Stimulated activated CD4-positive, alpha-beta T cell treated with anti-CD3 and anti-CD28 coated beads, TNF-alpha, amount 100 ng/mL, for 4 hours (primary cell): ENCODE results near the gene ITPR2.
"Not testable (repeated sequence)": the region's sequence is repeated elsewhere in the genome, so short reads cannot be mapped to it uniquely, and the experiment has no call there.

Experiments used
- DNase-seq, 3 experiments: peaks; one replicate each; pipeline ENCODE4 v3.0.0-alpha.2; 2020; ENCODE audit warnings: low read depth in 3 of 3

The ITPR2 gene

DNA sequence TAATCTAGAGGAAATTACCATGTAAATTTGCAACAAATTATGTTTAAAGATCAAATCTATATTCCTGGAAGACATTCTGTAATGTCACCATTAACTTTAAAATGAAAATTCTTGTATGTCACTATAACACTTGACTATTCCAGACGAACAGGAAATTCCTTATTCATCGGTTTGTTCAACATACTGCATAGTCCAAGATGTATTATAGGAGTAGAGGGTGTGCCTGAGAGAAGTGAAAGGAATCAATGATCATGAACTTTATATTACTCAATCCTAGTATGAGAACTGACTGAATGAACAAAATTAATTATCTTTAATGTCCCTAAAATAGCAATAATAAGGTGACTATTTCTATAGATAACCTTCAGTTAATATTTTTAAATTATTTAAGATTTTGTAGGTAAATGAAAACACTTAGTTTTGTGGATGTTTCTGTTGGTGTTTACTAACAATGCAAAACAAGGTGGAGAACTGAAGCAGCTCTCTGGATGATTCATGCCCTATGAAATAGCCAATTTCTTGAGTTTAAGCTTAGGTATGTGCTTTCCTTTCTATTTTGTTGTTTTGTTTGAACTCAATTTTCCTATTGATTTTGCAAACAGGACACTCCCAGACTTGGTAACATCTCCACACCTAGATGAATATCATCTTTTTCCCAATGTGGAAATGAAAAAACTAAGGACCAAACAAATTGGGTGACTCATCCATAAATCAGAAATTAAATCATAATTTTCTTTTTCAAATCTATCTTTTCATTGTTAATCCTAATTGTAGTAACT lies 18.2 kb upstream of the ITPR2 start:
- no peak for DNase-seq

DNA sequence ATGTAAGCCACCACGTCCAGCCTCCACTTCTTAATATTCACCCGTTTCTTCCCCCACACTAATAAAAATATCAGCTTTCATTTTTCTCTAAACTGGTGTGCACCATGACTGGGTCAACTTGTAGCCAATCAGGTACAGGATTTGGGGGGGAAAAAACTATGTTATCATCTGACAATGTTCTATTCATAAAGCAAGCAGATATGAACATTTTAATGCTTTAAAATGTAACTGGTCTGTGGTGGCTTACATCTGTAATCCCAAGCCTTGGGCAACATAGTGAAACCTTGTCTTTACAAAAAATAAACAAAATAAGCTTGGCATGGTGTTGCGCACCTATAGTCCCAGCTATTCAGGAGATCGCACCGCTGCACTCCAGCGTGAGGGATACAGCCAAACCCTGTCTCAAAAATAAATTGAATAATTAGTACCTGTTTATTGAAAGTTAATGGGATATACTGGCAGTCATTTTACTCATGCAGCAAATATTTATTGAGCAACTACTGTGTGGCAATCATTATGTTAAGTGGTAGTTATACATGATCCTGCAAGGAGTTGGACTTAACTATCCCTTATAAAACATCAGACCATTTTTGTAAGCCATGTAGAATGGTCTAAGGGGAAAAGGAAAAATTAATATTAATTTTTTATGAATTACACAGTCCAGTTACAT lies 15.3 kb upstream of the ITPR2 start:
- DNase-seq, result no peak

DNA sequence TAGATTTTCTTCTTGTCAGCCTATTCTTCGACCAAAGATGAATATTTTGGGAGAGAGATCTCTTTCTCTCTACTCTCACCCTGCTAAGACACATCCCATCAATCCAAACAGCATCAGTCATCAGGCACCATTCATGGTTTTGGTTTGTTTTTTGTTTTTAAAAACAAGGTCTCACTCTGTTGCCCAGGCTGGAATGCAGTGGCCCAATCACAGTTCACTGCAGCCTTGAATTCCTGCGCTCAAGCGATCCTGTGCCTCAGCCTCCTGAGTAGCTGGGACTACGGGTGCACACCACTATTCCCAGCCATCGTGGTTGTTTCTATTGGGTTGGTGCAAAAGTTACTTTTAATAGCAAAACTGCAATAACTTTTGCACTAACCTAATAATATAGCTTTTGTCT lies 14.4 kb upstream of the ITPR2 start:
- DNase-seq, result no peak

DNA sequence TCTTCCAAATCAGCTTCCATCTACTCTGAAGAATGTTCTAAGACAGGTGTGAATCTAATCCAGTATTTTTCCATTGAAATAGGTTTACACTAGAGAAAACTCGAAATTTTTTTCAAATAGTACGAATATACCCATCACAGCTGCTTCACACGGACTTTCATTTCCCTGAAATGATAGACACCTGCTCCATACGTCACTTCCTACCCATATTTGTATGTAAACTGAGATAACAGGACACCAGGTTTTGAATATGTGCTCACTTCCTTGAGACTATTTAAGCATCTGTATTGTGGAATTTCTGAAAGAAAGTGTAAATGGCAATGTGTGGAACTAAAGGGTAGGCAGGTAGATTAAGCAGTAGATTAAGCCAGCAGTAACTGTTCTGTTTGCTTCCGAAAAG lies 13.4 kb upstream of the ITPR2 start:
- no peak for DNase-seq

DNA sequence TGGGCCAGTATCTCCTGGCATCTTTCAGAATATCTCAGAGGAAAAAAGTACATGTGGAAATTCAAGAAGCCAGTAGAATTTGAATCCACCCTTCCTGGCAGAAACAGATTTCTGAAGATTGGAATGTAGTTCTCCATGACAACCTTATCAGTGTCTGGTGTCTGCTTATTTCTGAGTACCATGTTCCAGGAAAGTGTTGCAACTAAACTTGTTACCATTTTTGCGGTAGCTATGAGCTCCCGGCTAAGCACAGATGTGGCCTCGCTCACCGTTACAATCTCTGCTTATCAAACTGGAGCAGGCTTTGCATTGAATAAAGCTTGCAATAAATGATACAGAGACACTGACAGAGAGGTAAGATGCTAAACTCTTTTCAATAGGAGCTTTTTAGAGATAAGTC lies 13.0 kb upstream of the ITPR2 start:
- no peak for DNase-seq

DNA sequence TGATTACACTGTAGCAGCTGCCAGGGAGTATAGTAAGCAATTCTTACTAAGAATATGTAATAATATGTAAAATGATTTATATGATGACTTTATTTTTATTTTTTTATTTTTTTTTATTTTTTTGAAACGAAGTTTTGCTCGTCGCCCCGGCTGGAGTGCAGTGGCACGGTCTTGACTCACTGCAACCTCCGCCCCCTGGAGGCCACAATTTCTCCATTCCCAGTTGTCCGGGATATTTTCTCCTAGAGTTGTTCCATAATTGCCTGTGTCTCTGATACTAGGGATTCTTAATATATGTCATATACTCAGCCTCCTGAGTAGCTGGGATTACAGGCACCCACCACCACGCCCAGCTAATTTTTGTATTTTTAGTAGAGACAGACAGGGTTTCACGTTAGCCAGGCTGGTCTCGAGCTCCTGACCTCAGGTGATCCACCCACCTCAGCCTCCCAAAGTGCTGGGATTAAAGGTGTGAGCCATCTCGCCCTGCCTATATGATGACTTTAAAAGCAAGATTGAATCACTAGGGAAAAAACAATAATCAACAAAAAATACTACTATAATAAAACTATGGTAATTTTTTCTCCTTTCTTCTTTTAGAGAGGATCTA lies 12.2 kb upstream of the ITPR2 start:
- DNase-seq, result no peak

DNA sequence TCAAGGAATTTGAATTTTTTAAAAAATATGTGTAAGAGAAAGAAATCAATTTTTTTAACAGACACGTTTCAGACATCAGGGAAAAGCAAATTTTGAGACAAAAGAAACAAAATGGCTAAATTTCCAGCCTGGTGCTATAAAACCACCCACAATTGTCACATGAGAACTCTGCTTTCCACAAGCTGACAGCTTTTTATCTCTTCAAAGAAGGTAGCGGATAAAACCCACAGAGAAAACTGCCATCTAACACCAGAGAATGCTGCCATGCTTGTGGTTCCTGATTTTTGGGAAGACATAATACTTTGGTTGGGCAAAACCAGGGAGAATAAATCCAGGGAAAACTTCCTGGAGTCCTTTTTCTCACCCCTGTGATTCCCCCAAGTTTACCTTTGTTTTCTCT lies 10.3 kb upstream of the ITPR2 start:
- DNase-seq, result no peak

DNA sequence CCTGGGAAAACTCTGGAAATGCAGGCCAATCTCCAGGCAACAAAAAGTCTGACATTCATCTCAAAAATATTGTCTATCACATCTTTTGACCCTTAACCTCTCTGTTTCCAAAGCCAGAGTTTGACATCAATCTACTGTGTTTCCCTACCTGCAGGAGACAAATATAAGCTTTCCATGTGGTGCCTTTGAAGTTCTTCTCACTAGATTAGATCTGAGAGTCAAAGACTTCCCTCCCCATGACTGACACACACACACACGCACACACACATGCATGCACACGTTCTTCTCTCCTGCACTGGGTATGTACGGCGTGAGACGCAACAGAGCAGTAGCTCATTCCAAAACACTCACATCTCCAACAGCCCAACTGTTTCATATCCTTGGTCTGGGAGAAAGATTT lies 8.1 kb upstream of the ITPR2 start:
- no peak for DNase-seq

DNA sequence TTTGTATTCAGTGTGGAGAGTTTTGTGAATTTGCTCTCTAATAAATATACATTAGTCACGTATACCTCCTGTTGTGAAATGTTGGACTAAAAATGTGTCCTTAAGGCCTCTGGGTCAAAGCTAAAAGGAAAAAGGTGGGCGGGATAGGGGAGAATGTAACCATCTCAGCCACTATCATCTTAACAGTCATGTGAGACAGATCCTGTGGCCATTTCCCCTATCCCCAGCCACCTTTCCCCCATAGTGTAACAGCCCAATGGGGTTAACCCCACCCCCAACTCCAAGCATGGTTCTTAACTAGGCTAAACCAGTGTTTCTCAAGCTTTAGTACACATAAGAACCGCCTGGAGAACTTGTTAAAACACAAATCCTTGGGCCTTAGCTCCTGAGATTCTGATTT lies 6.5 kb upstream of the ITPR2 start:
- DNase-seq, result no peak

DNA sequence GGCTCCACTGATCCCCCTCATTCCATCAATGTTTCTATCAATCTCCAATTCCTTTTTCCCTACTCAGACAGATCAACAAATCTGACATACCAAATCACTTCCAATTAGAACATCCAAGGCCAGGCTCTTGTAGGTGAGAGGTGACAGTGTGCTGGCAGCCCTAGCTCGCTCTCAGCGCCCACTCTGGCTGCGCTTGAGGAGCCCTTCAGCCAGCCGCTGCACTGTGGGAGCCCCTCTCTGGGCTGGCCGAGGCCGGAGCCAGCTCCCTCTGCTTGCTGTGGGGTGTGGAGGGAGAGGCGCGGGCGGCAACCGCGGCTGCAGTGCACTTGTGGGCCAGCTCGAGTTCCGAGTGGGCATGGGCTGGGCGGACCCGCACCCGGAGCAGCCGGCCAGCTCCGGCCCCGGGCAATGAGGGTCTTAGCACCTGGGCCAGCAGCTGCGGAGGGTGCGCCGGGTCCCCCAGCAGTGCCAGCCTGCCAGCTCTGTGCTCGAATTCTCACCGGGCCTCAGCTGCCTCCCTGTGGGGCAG lies 6.0 kb upstream of the ITPR2 start:
- no peak for DNase-seq

DNA sequence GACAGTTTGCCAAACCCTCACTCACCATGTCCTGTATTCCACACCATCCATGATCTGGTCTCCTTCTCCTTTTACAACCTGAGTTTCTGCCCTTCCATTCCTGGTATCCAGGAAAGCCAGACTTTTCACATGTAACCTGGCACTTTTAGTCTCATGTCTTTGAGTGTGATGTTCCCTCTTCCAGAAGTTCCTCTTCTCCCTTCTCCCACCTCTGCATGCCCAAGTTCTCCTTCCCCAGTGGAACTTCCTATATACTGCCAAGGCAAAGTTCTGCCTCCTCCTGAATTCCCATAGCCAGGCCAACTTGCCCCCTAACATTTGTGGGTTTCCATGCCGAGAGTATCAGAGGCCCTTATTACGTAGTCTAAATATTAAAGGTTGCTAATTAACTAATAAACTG lies 3.2 kb upstream of the ITPR2 start:
- DNase-seq, result no peak

DNA sequence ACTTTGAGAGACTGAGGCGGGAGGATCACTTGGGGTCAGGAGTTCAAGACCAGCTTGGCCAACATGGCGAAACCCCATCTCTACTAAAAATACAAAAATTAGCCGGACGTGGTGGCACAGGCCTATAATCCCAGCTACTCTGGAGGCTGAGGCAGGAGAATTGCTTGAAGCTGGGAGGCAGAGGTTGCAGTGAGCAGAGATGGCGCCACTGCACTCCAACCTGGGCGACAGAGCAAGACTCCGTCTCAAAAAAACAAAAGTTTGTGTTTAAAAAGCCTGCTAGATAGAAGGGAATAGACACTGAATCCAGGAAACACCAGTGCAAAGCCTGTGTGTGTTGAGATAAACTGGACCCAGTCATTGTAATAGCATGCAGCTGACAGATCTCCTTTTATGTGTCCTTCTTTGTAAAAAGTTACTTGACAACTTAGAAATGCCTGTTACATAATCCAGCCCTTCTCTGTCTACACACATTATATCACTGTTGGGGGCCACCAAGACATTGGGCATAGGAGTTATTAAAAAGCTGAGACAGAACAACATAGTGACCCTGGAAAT lies 1.6 kb upstream of the ITPR2 start:
- not testable (repeated sequence) for DNase-seq

DNA sequence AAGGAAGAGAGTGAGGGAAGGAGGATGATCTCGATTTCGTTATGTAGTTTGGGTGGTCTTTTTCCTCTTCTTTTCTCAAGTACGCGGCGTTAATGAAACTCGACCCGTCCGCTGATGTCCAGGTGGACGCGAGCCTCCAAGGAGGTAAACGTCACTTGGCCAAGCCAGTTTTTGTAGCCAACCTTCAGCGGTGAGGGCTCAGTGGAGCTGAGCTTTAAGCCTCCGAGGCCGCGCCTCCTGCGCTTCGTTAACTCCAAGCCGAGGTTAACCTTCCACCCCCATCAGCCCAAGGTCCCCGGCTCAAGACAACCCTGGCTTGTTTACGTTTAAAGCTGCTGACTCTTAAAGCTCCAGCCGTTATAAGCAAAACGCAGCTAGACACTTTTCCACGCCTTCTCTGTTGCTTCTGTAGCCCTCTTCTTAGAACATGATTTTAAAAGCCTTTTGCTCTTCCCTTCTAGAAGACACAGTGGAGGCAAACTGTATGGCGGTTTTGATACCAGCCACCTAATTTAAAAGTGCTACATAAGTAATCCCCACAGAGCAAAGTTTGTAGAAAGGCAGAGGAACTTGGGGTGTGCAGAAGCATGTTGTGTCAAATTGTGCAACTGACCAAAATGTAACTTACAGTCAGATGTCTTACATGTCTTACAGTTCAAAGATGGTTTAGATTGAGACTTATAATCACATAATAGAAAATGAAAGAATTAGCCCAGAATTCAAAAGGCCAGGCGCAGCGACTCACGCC lies 923 bp upstream of the ITPR2 start:
- peak in 2 of 3 experiments; percentile 8 to 11 for DNase-seq

DNA sequence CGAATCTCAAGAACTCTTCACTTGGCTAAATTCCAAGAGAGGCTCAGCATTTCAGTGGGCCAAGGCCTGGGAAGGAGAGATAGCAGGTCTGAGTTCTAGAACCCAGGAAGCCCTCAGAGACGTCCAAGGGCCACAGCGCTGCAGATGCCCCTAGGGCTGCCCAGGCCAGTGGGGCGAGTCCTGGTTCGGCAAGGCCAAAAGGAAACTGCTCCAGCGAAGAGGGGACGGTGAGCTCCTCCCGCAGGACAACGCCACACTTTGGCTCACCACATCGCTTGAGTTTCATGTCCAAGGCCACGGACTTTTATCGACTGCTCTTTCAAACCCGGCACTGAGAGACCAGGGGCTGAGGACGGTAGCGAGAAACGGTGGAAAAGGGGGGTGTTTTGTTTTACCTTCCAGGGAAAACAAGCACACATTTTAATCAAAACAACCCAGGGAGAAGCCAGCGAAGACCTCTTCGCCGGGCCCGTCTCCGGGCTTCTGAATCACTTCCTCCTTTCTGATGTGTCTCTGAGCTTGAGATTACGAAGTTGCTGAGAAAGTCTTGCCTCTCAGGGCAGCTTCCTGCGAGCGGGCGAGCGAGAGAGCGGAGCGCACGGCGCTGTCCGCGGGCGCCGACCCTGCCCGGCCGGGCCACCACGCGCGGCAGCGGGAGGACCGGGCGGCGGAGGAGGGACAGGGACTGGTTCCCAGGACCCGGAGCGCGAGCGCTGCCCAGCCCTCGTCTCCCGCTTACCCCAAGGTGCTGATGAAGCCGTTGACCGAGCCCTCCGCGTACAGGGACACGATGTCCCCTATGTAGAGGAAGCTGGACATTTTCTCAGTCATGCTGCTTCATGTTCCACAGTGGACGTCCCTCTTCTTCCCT lies 808 bp downstream of the ITPR2 start:
- DNase-seq, result peak; percentile 35

DNA sequence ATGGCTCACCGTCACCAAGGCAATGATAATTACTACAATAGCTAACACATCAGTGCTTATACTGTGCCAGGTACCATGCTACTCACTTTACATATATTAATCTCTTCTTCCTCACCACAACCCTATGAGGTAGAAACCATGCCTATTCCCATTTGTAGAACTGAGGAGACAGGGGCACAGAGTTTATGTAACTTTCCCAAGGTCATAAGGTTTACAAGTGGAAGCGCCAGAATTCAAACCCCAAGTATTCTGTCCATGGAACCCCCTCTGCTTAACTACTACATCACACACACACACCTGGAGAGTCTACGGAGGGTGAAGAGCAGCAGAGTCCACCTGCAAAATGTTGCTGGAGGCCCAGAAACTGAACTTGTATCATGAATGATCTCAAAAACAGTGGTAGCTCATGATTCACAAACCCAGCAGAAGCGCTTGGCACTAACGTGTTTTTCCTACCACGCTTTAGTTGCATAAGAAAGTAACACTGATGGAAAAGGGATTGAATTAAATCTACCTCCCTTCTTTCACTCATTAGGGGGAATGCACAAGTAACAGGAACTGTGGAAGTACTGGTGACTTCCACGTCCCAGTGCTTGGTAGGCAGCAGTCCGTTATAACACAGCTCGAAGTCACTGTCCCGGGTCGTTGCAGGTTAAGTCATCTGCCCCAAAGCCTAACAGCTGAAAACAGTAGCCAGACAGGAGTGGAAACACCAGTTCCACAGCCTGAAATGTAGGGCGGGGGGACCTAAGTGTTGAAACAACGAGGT lies 2.0 kb downstream of the ITPR2 start:
- no peak for DNase-seq

DNA sequence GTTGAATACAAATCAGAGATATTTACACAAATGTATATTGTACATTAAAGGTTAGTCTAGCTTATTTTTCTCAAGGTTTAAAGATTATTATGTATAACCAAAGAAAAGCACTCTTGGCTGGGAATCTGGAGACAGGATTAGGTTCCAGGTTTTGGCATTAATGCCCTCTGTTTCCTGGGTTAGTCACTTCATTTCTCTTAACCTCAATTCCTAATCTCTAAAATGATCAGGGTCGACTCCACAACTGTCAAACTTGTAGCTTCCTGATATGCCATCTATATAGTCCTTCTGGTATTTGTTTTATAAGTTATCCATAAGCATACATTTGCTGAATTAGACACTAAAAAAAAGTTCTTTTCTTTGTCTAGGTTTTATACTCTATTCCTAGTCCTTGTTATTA lies 2.6 kb downstream of the ITPR2 start:
- DNase-seq, result no peak

DNA sequence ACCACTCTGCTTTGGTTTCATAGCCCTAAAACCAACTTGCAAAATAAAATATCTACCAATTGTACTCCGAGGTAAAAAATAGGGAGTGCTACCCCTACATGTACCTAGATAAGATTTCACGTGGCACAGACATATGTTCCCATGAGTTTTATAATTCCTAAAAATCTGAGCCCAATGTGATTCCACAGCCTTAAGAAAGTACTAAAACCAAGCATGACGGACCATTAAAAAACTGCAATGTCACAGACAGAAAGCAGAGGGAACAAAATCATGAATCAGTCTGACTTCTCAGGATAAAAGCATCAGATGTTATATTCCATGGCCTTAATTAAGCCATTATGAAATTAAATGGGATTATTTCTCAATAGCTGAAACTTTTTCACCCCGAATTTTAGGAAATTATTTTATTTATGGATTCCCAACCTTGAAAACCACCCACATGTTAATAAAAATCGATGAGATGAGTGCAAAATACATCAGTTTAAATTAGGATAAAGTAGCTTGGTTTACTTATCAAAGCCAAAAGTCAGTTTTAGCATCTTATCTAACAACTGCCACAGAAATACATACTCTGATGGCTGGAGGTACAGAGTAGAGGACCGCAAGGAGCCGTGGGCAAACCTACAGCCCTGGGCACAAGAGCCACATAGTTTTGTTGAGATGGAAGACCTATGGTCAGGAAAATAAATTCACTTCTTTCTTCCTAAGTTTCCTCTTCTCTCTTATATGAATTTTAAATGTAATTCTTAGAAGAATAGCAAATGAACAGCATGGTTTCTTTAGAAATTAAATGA lies 4.5 kb downstream of the ITPR2 start:
- DNase-seq, result no peak

DNA sequence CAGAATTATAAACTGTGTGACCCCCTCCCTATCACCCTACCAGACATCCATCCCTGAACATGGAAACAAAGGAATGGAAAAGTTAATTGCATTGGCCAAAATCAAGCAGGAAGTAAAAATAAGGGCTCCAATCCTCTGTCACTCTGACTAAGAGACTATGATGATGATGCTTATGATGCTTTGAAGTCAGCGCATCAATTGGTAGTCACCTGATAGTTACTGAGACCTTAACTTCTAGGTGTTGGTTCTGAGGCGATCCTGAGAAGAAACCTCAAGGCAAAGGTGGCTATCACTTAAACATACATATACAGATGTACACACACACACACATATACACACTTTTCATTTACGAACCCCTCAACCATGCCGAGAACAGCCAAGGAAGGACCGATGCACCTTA lies 6.6 kb downstream of the ITPR2 start:
- no peak for DNase-seq

DNA sequence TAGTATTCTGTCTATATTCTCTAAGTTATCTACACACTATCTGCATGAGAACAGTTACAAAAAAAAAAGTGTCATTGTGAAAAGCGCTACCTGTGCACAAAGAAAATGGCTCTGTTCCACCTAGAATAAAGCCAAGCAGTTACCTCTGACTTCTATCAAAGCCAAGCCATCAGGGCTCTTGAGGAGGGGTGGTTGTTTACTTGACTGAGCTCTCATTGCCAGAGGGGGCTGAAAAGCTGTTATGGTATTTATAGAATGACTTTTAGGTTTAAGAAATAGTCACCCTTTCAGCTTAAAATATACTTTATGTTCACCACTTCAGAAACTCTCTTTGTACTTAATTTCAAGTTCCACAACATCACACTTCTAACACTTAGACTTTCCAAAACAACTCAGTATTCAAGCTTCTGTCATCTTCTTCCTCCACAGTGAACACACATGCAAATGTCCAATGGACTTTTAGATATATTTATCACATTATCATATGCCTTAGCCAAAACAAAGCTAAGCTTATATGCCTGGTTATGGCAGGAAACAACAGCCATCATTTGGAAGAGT lies 7.5 kb downstream of the ITPR2 start:
- no peak for DNase-seq
